Measurements from ENCODE around the gene KRT6B. TPM values are rescaled to one million over a fixed set of nuclear protein-coding genes. Genes with fewer than 3 reads are reported as not detected.

The KRT6B gene
- total and polyA plus RNA-seq, 2 of the 8 experiments (the other 6 are each of a cell fraction or from before 2014, with no cell fraction given): not detected

- TF ChIP-seq E2F6 (IDR thresholded peaks at IDR 0.05) (no peak), POU5F1 (IDR thresholded peaks at IDR 0.05; ENCODE audit: low read depth, low read length) (no peak), ATF2 (IDR thresholded peaks at IDR 0.05; ENCODE audit: low read length) (no peak), CBX5 (IDR thresholded peaks at IDR 0.05; ENCODE audit: low read depth, low read length) (no peak), TAF7 (optimal IDR thresholded peaks at IDR 0.05; ENCODE audit: borderline replicate concordance, low read depth, low read length) (no peak), EZH2 (IDR thresholded peaks at IDR 0.05; ENCODE audit: low read depth, low read length, severe bottlenecking) (no peak), CTBP2 (IDR thresholded peaks at IDR 0.05; ENCODE audit: borderline replicate concordance, insufficient read depth, insufficient read length, low read length) (no peak)
Measured at GRCh38 chr12:52461693-52462092, 9.7 kb upstream of the KRT6B start (continued).
